HG02798 (cell line): ENCODE results near the gene SLC35G4.
"Not testable (repeated sequence)": the region's sequence is repeated elsewhere in the genome, so short reads cannot be mapped to it uniquely, and the experiment has no call there.

Experiments
- ATAC-seq: cut with Tn5 transposase; IDR thresholded peaks from one replicate; pipeline ENCODE4 v1.9.1; 2021; ENCODE audit warnings: mild to moderate bottlenecking; ENCODE audit not compliant: unreplicated experiment, poor library complexity

Gene SLC35G4

GRCh38 chr18:11609488-11609887 lies at the start of gene SLC35G4:
SLC35G4 (plus strand) TSS chr18:11609596; CDS start chr18:11609596, 0 bp downstream.
- not testable (repeated sequence) for ATAC-seq

DNA sequence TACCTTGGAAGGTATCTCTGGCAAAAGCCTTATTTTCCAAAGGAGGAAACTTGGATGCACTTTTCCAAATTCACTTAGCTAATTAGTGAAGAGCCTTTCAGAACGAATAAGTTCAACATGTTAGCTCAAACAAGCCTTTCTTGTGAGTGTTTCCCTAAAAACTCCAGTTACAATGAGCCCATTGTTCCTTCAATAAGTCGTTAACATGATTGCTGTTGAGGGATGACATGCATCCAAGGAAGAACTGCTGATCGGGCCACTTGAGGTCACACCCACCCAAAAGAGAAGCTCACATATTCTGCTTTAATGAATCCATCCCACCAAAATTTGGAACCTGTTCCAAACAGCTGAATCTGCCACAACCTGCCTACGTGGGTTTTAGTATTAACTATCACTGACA lies 48.1 kb upstream of the SLC35G4 start:
- no peak for ATAC-seq

- no peak for ATAC-seq
Observed at GRCh38 chr18:11565716-11566115, 43.7 kb upstream of the SLC35G4 start.

GRCh38 chr18:11566236-11566965 lies 43.0 kb upstream of the SLC35G4 start:
- no peak for ATAC-seq

- ATAC-seq: no peak
Observed at GRCh38 chr18:11567396-11567795, 42.0 kb upstream of the SLC35G4 start.

DNA sequence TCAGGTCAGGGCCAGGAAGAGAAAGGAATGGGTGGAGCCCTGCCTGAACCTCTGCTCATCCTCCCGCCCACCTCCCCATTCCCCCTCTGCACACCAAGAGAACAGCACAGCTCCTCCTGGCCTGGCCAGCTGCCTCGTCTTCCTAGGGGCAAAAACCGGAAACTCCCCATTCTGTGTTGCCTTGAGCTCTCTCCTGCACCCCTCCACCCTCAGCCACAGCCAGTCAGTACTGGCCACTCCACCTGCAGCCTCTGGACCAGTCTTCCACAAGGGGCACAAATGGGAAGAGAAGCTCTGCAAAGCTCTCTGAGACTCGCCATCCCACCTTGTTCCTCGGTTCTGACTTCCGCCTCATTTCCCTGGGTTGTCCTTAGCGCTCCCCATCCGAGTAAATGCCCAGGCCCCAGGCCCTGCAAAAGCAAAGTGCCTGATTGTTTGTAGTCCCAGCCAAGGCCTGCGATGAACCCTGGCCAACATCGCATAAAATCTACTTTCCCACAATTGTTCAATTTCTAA lies 39.3 kb upstream of the SLC35G4 start:
- no peak for ATAC-seq

GRCh38 chr18:11570769-11571412 lies 38.5 kb upstream of the SLC35G4 start:
- ATAC-seq: no peak

- no peak for ATAC-seq
Observed at GRCh38 chr18:11572201-11572600, 37.2 kb upstream of the SLC35G4 start.

GRCh38 chr18:11574545-11574944 lies 34.9 kb upstream of the SLC35G4 start:
- no peak for ATAC-seq

GRCh38 chr18:11577271-11578112 lies 31.9 kb upstream of the SLC35G4 start:
- no peak for ATAC-seq

- no peak for ATAC-seq
Observed at GRCh38 chr18:11578799-11579198, 30.6 kb upstream of the SLC35G4 start.

DNA sequence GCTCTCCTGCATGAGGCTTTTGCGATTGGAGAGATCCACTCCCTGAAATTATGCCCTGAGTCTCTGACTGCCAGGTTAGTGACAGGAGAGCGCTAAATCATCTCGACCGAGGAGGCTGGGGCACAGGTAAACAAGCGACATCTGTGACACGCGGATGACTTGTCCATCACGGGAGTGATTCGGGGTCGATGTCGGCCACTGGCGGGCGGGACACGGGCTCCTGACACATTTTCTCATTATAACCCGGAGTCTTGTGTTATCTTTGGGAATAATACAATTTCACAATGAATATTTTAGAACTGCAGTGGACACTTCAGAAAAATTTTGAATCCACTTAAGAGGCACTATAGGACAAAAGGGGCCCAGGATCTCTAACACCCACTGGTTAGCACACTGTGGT lies 29.5 kb upstream of the SLC35G4 start:
- no peak for ATAC-seq

- ATAC-seq: peak; percentile 73
Observed at GRCh38 chr18:11581286-11581685, 28.1 kb upstream of the SLC35G4 start.

- ATAC-seq: no peak
Observed at GRCh38 chr18:11585596-11585995, 23.8 kb upstream of the SLC35G4 start.

DNA sequence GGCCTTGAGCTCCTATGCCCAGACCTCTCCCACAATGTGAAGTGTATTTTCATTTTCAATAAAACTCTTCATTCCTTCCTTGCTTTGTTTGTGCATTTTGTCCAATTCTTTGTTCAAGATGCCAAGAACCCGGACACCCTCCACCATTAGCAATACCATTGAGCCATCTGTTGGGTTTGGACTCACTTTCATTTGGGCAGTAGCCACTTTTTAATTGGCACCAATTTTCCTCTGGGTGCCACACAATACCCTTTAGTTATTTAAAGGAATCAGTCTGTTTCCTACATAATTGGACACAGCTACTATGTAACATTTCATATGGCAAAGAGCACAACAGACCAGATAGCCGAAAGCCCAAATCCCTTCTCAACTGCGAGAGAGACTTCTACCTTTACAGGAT lies 22.5 kb upstream of the SLC35G4 start:
- ATAC-seq: no peak

GRCh38 chr18:11587432-11587831 lies 22.0 kb upstream of the SLC35G4 start:
- no peak for ATAC-seq

- no peak for ATAC-seq
Observed at GRCh38 chr18:11587846-11588245, 21.6 kb upstream of the SLC35G4 start.

DNA sequence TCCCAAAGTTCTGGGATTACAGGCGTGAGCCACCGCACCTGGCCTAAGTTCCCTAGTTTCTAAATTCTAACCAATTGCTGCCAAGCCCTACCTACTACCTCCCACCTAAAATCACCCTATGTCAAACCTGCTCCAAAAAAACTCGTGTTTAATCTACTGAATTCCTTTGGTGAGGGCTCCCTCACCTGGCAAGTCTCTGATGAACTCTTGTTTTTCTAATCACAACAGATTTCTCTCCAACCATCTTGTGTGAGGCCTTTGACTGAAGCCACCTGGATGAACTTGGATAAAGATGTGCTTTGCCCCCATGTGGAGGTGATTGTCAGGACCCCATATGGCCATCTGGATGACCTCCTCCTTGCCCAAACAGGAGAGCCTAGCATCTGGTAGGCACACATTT lies 17.4 kb upstream of the SLC35G4 start:
- ATAC-seq: no peak

GRCh38 chr18:11600321-11600720 lies 9.1 kb upstream of the SLC35G4 start:
- ATAC-seq: no peak

DNA sequence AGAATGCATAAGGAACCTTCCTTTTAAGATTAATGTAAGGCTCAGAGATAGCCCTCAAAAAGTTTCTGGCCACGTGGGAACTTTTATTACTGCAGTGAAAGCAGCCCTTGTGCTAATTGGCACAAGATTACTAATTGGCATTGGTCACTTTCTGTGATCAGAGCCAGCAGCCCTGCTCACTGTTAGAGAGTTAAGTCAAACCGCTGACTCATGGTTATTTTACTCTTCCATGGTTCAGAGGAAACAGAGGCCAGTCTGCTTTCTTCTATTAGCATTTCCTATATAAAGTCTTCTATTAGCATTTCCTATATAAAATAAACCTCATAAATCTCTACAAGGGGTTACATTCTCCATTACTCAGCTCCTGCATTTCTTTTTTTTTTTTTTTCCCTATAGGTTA lies 1.5 kb upstream of the SLC35G4 start:
- ATAC-seq: no peak

GRCh38 chr18:11608618-11609017 lies 778 bp upstream of the SLC35G4 start:
- ATAC-seq: not testable (repeated sequence)
